ENCODE data around the gene PHF12.

Gene PHF12

DNA sequence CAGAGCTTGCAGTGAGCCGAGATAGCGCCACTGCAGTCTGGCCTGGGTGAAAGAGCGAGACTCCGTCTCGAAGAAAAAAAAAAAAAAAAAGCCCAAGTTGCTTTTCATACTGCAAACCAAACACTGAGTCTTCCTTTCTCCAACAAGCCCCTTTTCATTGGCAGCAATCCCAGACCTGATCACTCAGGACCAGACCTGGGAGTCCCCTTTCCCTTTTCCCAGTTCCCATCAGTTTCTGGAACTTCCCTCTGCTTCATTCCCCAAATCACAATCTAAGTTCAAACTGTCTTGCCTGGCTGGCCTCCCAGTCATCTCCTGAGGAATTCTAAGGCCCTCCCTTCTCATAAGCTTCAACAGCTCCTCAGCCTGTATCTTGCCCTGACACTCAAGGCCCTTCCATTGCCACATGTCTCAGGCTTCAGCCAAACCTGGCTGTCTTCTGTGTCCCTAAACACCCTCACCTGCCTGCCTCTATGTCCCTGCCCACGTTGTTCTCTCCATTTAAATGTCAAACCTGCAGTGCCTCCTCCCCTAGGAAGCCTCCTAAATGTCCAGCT is 11.8 kb upstream of the PHF12 start:
- DNase-seq (ENCODE audit: extremely low spot score) = no peak
- ChIA-PET CTCF (interaction anchor here (0.8 to 5.2 kb wide), 6 partner anchors 10 to 154 kb away, joined by 3 to 116 read pairs (median 32); partner anchors contain the start of gene PHF12), POLR2A (interaction anchor here (1.1 kb wide), 1 partner anchor 11 kb away, joined by 6 read pairs; the partner anchor contains the start of gene PHF12)
- TF ChIP-seq LEF1 (IDR thresholded peaks at IDR 0.05; ENCODE audit: borderline replicate concordance) (no peak), CTBP1 (IDR thresholded peaks at IDR 0.05; ENCODE audit: borderline replicate concordance) (no peak), SUZ12 (IDR thresholded peaks at IDR 0.05) (no peak), BHLHE40 (IDR thresholded peaks at IDR 0.05; ENCODE audit: borderline replicate concordance) (no peak), FOXK2 (IDR thresholded peaks at IDR 0.05) (no peak), NFRKB (IDR thresholded peaks at IDR 0.05) (no peak), ARNT (IDR thresholded peaks at IDR 0.05) (no peak), HDGF (IDR thresholded peaks at IDR 0.05; ENCODE audit: borderline replicate concordance) (no peak), TARDBP (IDR thresholded peaks at IDR 0.05) (no peak), ZNF384 (IDR thresholded peaks at IDR 0.05) (no peak), L3MBTL2 (conservative IDR thresholded peaks at IDR 0.05) (no peak), FOXM1 (IDR thresholded peaks at IDR 0.05; ENCODE audit: borderline replicate concordance) (no peak)

DNA sequence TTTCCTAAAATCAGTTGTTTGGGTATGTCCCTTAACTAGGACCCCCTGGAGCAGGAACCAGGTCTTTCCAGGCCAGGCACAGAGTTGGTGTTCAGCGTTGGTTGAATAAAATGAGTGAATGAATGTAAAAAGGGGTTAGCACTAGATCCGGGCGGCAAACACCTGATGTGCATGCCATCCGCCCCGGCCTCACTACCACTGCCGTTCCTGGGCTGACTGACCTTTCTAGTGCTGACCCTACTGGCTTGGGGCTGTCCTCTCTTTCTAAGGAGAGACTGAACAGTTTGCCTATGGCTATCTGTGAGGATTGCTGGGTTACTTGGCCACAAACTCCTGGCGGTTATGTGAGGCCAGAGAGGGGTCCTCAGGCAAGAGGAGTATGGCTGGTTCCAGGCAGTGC is 10.1 kb upstream of the PHF12 start:
- CTCF ChIA-PET = interaction anchor here (0.7 to 5.2 kb wide), 3 partner anchors 8 to 156 kb away, joined by 3 to 50 read pairs (median 13); partner anchors contain the start of gene PHF12
- TF ChIP-seq FOXA1 (IDR thresholded peaks at IDR 0.05) (no peak), BHLHE40 (IDR thresholded peaks at IDR 0.05; ENCODE audit: borderline replicate concordance) (no peak), FOXM1 (IDR thresholded peaks at IDR 0.05; ENCODE audit: borderline replicate concordance) (no peak), TARDBP (IDR thresholded peaks at IDR 0.05) (no peak), SUZ12 (IDR thresholded peaks at IDR 0.05) (no peak)
- TF ChIP-seq, protein P1, sequence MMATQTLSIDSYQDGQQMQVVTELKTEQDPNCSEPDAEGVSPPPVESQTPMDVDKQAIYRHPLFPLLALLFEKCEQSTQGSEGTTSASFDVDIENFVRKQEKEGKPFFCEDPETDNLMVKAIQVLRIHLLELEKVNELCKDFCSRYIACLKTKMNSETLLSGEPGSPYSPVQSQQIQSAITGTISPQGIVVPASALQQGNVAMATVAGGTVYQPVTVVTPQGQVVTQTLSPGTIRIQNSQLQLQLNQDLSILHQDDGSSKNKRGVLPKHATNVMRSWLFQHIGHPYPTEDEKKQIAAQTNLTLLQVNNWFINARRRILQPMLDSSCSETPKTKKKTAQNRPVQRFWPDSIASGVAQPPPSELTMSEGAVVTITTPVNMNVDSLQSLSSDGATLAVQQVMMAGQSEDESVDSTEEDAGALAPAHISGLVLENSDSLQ (IDR thresholded peaks at IDR 0.05) = no peak
- DNase-seq (ENCODE audit: extremely low spot score) = no peak
- POLR2A ChIA-PET = interaction anchor here (1.3 to 1.4 kb wide), 2 partner anchors 8 to 9 kb away, joined by 3 to 4 read pairs; no protein-coding TSS in a partner anchor

- POLR2A ChIA-PET = no interaction called here
- CTCF ChIA-PET = interaction anchor here (2.9 kb wide), 1 partner anchor 156 kb away, joined by 13 read pairs; no protein-coding TSS in a partner anchor
- TF ChIP-seq FOXK2 (IDR thresholded peaks at IDR 0.05) (no peak), TARDBP (IDR thresholded peaks at IDR 0.05) (no peak)
These were observed 9.1 kb upstream of the PHF12 start for GRCh38 chr17:28960256-28961061.

GRCh38 chr17:28959471-28959871 is 8.2 kb upstream of the PHF12 start:
- TF ChIP-seq HDGF (IDR thresholded peaks at IDR 0.05; ENCODE audit: borderline replicate concordance) = no peak
- DNase-seq (ENCODE audit: extremely low spot score) = no peak
- CTCF ChIA-PET = interaction anchor here (1.6 kb wide), 1 partner anchor 153 kb away, joined by 7 read pairs; no protein-coding TSS in a partner anchor
- POLR2A ChIA-PET = interaction anchor here (1.0 kb wide), 1 partner anchor 9 kb away, joined by 3 read pairs; no protein-coding TSS in a partner anchor

More at GRCh38 chr17:28960256-28961061, 9.1 kb upstream of the PHF12 start:
- no peak for DNase-seq (ENCODE audit: extremely low spot score)

- no peak for TF ChIP-seq NFRKB (IDR thresholded peaks at IDR 0.05)
- TF ChIP-seq CTBP1 (IDR thresholded peaks at IDR 0.05; ENCODE audit: borderline replicate concordance) = no peak
- TF ChIP-seq ZNF384 (IDR thresholded peaks at IDR 0.05) = no peak
- TF ChIP-seq BHLHE40 (IDR thresholded peaks at IDR 0.05; ENCODE audit: borderline replicate concordance) = no peak
- no peak for TF ChIP-seq TARDBP (IDR thresholded peaks at IDR 0.05)
- no peak for TF ChIP-seq L3MBTL2 (conservative IDR thresholded peaks at IDR 0.05)
- no peak for TF ChIP-seq FOXM1 (IDR thresholded peaks at IDR 0.05; ENCODE audit: borderline replicate concordance)
- no peak for TF ChIP-seq ARNT (IDR thresholded peaks at IDR 0.05)
- no peak for TF ChIP-seq FOXA1 (IDR thresholded peaks at IDR 0.05)
- TF ChIP-seq SP1 (IDR thresholded peaks at IDR 0.05) = no peak
- TF ChIP-seq LEF1 (IDR thresholded peaks at IDR 0.05; ENCODE audit: borderline replicate concordance) = no peak
- no peak for TF ChIP-seq FOXK2 (IDR thresholded peaks at IDR 0.05)
- TF ChIP-seq, protein P1 (IDR thresholded peaks at IDR 0.05) = no peak
- no peak for TF ChIP-seq ELF4 (IDR thresholded peaks at IDR 0.05)
- TF ChIP-seq SUZ12 (IDR thresholded peaks at IDR 0.05) = no peak
- TF ChIP-seq HDGF (IDR thresholded peaks at IDR 0.05; ENCODE audit: borderline replicate concordance) = no peak
- CTCF ChIA-PET = interaction anchor here (0.7 to 1.6 kb wide), 2 partner anchors 153 to 158 kb away, joined by 3 to 7 read pairs; no protein-coding TSS in a partner anchor
- POLR2A ChIA-PET = interaction anchor here (1.0 kb wide), 1 partner anchor 9 kb away, joined by 3 read pairs; no protein-coding TSS in a partner anchor
- no peak for DNase-seq (ENCODE audit: extremely low spot score)
These were observed 7.6 kb upstream of the PHF12 start for GRCh38 chr17:28958820-28959455.

- no peak for DNase-seq (ENCODE audit: extremely low spot score)
- no peak for TF ChIP-seq ZNF384 (IDR thresholded peaks at IDR 0.05)
- TF ChIP-seq, protein P1 (IDR thresholded peaks at IDR 0.05) = no peak
- TF ChIP-seq FOXM1 (IDR thresholded peaks at IDR 0.05; ENCODE audit: borderline replicate concordance) = no peak
- no peak for TF ChIP-seq NFRKB (IDR thresholded peaks at IDR 0.05)
- no peak for TF ChIP-seq TARDBP (IDR thresholded peaks at IDR 0.05)
- no peak for TF ChIP-seq SUZ12 (IDR thresholded peaks at IDR 0.05)
- no peak for TF ChIP-seq BHLHE40 (IDR thresholded peaks at IDR 0.05; ENCODE audit: borderline replicate concordance)
- TF ChIP-seq L3MBTL2 (conservative IDR thresholded peaks at IDR 0.05) = no peak
- no peak for TF ChIP-seq SP1 (IDR thresholded peaks at IDR 0.05)
- TF ChIP-seq HDGF (IDR thresholded peaks at IDR 0.05; ENCODE audit: borderline replicate concordance) = no peak
- ChIA-PET POLR2A (no interaction called here), CTCF (interaction anchor here (1.6 kb wide), 1 partner anchor 154 kb away, joined by 7 read pairs; no protein-coding TSS in a partner anchor)
These were observed 6.7 kb upstream of the PHF12 start for GRCh38 chr17:28957992-28958355.
